GM12875 (cell line): Measurements from ENCODE around the gene OGFR.

ENCODE experiments used
- H3K4me3 ChIP-seq: one replicate; pipeline ENCODE4 v1.5.1; 2011; ENCODE audit warnings: low read depth, low read length, control low read depth
- TF ChIP-seq, protein P1 (sequence below): IDR thresholded peaks from 2 replicates; pipeline ENCODE4 v1.5.1; 2011; ENCODE audit warnings: low read depth, mild to moderate bottlenecking, control low read depth, inconsistent platforms, low read length, moderate library complexity, borderline replicate concordance; ENCODE audit not compliant: insufficient read depth

The OGFR gene

DNA sequence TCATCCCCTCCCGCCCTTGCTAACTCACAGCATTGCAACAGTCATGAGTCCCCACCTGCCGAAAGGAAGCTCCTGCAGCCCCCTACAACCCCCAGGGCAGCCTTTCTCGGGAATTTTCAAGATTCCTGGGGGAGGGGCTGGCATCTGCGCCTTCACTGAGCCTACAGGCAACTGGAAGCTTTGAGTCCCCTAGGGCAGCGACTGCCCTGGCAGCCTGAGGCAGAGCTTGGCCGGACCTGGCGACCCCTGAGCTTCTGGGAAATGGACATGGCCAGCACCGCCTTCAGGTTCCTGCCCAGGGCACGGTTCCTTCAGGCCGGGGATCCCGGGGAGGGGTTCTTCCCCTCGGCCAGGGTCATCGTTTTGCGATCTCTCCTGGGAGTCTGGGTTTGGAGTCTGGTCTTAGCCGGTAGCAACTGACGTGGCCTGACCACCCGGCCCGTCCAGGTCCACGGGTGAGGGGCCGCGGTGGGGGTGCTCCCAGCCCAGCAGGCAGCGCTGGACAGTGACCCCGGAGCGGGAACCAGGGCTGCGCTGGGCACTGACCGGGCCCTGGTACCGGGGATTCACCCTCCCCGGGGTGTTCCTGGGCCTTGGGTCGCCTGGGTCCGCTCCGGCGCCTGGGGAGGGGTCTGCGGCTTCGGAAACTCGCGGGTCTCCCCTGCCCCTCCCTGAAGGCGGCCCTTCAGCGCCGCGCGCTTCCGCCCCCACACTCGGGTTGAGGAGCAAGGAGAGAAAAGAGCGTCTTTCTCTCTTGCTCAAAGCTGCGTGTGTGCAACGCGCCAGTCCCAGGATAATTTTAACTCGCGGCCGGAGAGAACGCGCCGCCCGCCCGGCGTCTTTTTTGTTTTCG is 11.6 kb downstream of the OGFR start:
- H3K4me3 ChIP-seq = no peak overlapping the region

DNA sequence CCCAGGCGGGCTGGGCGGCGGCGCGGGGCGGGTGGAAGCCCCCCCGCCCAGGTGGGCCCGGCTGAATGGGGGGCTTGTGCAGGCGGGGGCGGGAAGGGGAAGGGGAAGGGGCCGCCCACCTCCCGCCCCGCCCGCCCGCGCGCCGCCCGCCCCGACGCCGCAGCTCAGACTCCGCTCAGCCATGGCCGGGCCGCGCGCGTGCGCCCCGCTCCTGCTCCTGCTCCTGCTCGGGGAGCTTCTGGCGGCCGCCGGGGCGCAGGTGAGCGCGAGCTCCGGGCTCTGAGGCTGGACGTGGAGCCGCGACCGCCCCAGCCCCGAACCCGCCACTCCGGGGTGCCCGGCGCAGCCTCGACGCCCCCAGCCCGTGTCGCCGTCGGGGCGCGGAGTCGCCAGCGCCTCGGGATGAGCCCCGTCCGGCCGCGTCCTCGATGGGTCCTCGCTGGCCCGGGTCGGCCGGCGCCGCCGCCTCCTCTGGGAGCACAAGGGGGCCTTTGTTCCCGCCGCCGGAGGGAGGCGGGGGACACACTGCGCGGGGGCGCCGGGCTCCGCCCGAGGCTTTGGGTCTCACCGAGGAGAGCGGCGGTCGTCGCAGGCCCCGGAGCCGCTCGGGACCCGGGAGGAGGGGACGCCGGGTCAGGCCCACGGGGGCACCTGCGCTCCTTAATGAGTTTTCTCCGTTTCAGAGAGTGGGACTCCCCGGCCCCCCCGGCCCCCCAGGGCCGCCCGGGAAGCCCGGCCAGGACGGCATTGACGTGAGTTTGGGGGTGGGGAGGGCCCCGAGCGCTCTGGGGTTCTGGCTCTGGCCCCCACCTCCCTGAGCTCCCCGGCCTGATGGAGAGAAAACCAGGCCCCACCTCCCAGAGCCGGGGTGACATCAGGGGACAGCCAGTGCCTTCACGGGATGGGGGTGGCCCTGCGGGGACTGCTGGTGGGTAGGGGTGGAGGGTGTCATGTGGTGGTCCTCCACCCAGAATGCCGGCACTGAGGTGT is 12.5 kb downstream of the OGFR start, which contains the start of gene COL9A3:
Gene COL9A3, plus strand, starts transcription at position 167 of the 990 bp plus-strand sequence. Its CDS starts 15 bp downstream, at position 182.
- TF ChIP-seq, protein P1, sequence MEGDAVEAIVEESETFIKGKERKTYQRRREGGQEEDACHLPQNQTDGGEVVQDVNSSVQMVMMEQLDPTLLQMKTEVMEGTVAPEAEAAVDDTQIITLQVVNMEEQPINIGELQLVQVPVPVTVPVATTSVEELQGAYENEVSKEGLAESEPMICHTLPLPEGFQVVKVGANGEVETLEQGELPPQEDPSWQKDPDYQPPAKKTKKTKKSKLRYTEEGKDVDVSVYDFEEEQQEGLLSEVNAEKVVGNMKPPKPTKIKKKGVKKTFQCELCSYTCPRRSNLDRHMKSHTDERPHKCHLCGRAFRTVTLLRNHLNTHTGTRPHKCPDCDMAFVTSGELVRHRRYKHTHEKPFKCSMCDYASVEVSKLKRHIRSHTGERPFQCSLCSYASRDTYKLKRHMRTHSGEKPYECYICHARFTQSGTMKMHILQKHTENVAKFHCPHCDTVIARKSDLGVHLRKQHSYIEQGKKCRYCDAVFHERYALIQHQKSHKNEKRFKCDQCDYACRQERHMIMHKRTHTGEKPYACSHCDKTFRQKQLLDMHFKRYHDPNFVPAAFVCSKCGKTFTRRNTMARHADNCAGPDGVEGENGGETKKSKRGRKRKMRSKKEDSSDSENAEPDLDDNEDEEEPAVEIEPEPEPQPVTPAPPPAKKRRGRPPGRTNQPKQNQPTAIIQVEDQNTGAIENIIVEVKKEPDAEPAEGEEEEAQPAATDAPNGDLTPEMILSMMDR = no peak
- H3K4me3 ChIP-seq = no peak within 1 kb of the TSS

More for the DNA sequence above, 11.6 kb downstream of the OGFR start:
- TF ChIP-seq, protein P1 = no peak

DNA sequence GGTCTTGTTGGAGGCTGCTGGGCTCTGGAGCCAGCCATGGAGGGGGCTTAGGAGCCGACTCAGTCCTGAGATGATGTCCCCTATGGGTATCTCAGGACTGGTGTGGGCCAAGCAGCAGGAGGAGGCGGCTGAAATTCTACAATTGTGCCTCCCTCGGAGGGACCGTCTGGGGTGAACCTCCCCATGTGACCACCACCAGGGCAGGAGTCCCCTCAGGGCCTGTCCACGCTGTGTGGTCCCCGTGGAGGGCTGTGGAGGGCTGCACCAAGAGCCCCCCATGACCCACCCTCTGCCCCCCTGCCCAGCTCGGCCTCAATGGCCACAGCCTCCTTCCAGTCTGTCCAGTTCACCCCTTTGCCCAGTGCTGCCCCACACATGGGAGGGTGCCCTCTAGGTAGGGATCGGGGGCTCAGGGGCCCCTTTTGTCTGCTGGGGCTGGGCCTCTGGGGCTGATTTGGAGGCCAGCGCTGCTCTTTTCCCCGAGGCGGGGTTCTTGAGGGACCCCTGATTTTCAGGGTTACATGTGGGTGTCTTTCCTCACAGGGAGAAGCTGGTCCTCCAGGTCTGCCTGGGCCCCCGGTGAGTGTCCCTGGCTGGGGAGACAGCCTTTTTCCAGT is 13.4 kb downstream of the OGFR start:
- TF ChIP-seq, protein P1 = no peak
- H3K4me3 ChIP-seq = no peak overlapping the region

DNA sequence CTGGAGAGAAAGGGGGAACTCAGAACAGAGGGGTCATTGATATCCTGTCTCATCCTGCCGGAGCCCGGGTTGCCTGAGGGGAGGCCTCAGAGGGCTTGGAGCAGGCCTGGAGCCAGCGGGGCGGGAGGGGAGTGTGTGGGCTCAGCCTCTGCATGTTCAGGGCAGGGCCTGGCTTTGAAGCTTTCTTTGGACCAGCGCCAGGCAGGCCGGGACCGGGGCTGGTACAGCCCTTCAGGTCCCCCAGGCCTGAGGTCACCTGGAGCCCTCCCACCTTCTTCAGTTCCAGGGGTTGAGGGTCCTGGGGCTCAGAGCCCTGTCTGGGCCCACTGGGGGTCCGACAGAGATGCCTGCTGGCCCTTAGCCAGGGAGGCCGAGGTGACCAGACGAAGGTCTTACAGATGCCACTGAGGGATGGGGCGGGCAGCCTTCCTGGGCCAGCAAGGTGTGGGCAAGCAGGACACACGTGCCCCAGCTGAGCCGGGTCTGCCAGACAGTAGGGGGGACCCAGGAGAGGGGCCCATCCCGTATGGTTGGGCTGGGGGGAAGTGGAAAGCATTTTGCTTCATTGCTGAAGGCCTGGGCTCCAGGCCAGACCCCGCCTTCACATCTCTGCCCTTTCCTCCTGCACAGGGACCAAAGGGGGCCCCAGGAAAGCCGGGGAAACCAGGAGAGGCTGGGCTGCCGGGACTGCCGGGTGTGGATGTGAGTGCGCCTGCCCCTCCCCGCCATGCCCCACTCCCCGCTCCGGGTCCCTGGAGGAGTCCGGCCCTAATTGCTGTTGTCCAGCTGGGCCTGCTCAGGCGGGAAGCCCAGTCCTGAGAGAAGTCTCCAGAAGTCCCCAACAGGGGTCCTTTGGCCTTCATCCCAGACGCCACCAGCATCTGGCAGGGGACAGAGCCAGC is 14.2 kb downstream of the OGFR start:
- TF ChIP-seq, protein P1 = no peak
- no peak overlapping the region for H3K4me3 ChIP-seq

DNA sequence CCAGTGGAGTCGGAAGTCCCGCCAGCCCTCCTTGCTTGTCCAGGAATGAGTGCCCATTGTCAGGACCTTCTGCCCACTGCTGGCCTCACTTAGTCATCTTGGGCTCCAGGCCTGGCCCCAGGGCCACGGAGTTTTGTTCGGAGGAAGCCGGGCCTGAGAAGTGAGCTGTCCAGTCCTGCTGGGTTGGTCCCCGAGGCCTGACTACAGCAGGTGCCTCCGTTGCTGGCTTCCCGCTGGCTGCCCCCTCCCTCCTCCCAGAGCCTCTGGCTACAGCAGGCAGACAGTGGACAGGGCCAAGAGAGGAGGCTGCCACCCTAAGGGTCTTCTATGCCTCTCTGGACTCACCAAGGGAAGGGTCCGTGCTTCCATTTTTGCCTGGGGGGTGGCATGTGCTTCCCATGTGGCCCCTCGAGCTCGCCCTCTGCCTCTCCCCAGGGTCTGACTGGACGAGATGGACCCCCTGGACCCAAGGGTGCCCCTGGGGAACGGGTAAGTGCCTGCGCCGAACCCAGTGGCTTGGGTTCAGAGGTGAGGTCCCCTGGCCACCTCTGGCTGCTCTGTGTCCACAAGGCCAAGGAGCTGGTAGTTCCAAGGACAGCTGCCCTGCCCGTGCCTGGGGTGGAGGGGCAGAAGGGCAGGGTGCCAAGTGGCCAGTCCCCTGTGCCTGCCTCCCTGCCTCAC is 15.0 kb downstream of the OGFR start:
- no peak overlapping the region for H3K4me3 ChIP-seq
- TF ChIP-seq, protein P1 = no peak
